KMS-11 (cell line): ENCODE data around the gene FSD1.

ENCODE experiments used
- H2AFZ ChIP-seq: fragments of 200-600 bp; sonication (generic); 2 replicates; pipeline ENCODE4 v1.6.1; 2016; ENCODE audit warnings: antibody characterized with exemption, mixed run types, low read depth
- H3K27ac ChIP-seq: fragments of 200-600 bp; sonication (generic); 2 replicates; pipeline ENCODE4 v1.6.1; 2016; ENCODE audit warnings: mild to moderate bottlenecking, mixed run types
- H3K27me3 ChIP-seq: fragments of 200-600 bp; sonication (generic); 2 replicates; pipeline ENCODE4 v1.6.1; 2017; ENCODE audit warnings: mild to moderate bottlenecking, low read depth, mixed run types, moderate library complexity; ENCODE audit not compliant: insufficient read depth
- H3K36me3 ChIP-seq: fragments of 200-600 bp; sonication (generic); 2 replicates; pipeline ENCODE4 v1.6.1; 2017; ENCODE audit warnings: mild to moderate bottlenecking, mixed run types; ENCODE audit not compliant: insufficient read depth
- H3K4me1 ChIP-seq: fragments of 200-600 bp; sonication (generic); 2 replicates; pipeline ENCODE4 v1.6.1; 2016; ENCODE audit warnings: mild to moderate bottlenecking, low read depth, mixed run types; ENCODE audit not compliant: poor library complexity, severe bottlenecking
- H3K4me2 ChIP-seq: fragments of 200-600 bp; sonication (generic); 2 replicates; pipeline ENCODE4 v1.7.0; 2016; ENCODE audit warnings: mild to moderate bottlenecking, mixed run types
- H3K4me3 ChIP-seq: fragments of 200-600 bp; sonication (generic); IDR thresholded peaks from 2 replicates; pipeline ENCODE4 v1.6.1; 2017; ENCODE audit warnings: low read depth, low read length, mixed read lengths; ENCODE audit not compliant: insufficient read depth
- H3K79me2 ChIP-seq: fragments of 200-600 bp; sonication (generic); 2 replicates; pipeline ENCODE4 v1.6.1; 2016; ENCODE audit warnings: low read depth, mixed run types; ENCODE audit not compliant: insufficient read depth
- H3K9ac ChIP-seq: fragments of 200-600 bp; sonication (generic); 2 replicates; pipeline ENCODE4 v1.6.1; 2016; ENCODE audit warnings: mild to moderate bottlenecking, mixed run types
- H4K20me1 ChIP-seq: fragments of 200-600 bp; sonication (generic); 2 replicates; pipeline ENCODE4 v1.6.1; 2016; ENCODE audit warnings: mild to moderate bottlenecking, mixed run types; ENCODE audit not compliant: insufficient read depth
- TF ChIP-seq, protein P1 (sequence below): fragments of 200-600 bp; sonication (generic); conservative IDR thresholded peaks from 2 replicates; pipeline ENCODE4 v1.6.1; 2017; ENCODE audit warnings: low read depth, mild to moderate bottlenecking, antibody characterized with exemption, low read length, moderate library complexity, mixed read lengths

The FSD1 gene

DNA sequence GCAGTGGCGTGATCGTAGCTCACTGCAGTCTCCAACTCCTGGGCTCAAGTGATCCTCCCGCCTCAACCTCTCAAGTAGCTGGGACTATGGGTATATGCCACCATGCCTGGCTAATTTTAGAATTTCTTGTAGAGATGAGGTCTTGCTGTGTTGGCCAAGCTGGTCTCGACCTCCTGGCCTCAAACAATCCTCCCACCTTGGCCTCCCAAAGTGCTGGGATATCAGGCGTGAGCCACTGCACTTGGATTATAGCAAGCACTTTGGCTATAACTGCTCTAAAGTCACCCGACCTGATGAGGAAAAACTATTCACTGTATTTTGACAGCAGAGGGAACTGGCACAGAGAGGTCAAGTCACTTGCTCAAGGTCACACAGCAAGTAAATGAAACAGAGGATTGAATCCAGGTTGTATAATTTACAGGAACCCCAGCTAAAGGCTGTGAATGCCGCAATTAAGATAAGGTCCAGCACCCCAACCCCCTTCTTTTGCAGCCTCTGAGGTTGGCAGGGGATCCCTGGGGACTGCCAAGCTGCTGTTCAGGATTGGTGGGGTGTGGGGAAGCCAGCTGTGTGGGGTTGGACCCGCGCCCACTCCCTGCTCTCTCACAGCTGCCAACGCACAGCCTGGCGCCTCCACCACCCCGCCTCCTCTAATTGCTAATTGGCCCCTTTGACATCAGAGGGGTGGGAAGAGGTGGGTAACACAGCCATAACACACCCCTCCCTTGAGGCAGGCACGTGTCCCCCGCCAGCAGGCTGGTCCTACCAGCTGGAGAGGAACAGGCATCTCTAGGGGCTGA is 8.2 kb upstream of the FSD1 start:
- TF ChIP-seq, protein P1, sequence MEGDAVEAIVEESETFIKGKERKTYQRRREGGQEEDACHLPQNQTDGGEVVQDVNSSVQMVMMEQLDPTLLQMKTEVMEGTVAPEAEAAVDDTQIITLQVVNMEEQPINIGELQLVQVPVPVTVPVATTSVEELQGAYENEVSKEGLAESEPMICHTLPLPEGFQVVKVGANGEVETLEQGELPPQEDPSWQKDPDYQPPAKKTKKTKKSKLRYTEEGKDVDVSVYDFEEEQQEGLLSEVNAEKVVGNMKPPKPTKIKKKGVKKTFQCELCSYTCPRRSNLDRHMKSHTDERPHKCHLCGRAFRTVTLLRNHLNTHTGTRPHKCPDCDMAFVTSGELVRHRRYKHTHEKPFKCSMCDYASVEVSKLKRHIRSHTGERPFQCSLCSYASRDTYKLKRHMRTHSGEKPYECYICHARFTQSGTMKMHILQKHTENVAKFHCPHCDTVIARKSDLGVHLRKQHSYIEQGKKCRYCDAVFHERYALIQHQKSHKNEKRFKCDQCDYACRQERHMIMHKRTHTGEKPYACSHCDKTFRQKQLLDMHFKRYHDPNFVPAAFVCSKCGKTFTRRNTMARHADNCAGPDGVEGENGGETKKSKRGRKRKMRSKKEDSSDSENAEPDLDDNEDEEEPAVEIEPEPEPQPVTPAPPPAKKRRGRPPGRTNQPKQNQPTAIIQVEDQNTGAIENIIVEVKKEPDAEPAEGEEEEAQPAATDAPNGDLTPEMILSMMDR, result no peak
- Histone ChIP-seq H3K36me3 (no peaks in the 10 kb centered on the region), H4K20me1 (no peaks in the 10 kb centered on the region), H3K27me3 (peaks cover 63% of the 10 kb centered on the region), H2AFZ (no peak overlapping the region), H3K9ac (no peak overlapping the region), H3K4me1 (no peaks in the 10 kb centered on the region), H3K4me2 (no peak overlapping the region), H3K4me3 (no peak overlapping the region), H3K27ac (no peak overlapping the region), H3K79me2 (no peaks in the 10 kb centered on the region)

DNA sequence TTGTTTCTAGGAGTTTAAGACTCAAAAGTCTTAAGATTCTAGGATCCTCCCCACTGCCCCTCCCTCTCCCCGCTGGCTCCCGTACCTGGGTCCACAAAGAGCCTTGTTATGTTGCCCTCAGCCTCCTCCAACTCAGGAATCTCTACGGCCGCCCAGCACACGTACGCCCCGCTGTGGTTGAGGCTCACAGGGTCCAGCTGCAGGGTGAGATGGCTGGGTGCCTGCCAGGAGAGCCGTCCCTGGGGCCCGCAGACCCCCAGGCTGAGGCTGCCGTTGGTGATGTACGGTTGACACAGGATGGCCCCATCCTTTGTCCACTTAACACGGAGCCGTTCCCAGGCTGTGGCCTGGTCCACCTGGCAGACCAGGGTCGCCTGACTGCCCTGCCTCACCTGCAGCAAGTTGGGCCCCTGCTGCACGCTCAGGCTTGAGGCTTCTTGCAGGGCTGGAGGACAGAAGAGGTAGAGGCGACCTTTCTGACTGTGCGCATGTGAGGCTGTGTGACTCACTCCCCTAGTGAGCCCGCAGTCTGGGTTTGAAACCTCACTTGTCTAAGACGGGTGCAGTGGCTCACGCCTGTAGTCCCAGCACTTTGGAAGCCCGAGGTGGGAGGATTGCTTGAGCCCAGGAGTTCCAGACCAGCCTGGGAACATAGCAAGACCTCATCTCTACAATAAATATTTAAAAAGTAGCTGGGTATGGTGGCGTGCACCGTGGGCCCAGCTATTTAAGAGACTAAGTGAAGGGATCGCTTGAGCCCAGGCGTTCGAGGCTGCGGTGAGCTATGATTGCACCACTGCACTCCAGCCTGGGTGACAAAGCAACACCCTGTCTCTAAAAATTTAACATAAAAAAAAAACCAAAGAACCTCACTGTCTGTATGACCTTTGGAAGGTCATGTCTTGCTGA is 6.2 kb upstream of the FSD1 start:
- no peaks in the 10 kb centered on the region for H3K79me2 ChIP-seq
- H3K4me3 ChIP-seq, result no peak overlapping the region
- H3K27me3 ChIP-seq, result peaks cover 46% of the 10 kb centered on the region; the same call in 1 of the 2 replicates
- H3K27ac ChIP-seq, result no peak overlapping the region
- no peak overlapping the region for H3K9ac ChIP-seq
- H4K20me1 ChIP-seq, result no peaks in the 10 kb centered on the region
- H2AFZ ChIP-seq, result no peak overlapping the region
- no peaks in the 10 kb centered on the region for H3K36me3 ChIP-seq
- H3K4me1 ChIP-seq, result no peaks in the 10 kb centered on the region
- TF ChIP-seq, protein P1, result no peak
- no peak overlapping the region for H3K4me2 ChIP-seq

DNA sequence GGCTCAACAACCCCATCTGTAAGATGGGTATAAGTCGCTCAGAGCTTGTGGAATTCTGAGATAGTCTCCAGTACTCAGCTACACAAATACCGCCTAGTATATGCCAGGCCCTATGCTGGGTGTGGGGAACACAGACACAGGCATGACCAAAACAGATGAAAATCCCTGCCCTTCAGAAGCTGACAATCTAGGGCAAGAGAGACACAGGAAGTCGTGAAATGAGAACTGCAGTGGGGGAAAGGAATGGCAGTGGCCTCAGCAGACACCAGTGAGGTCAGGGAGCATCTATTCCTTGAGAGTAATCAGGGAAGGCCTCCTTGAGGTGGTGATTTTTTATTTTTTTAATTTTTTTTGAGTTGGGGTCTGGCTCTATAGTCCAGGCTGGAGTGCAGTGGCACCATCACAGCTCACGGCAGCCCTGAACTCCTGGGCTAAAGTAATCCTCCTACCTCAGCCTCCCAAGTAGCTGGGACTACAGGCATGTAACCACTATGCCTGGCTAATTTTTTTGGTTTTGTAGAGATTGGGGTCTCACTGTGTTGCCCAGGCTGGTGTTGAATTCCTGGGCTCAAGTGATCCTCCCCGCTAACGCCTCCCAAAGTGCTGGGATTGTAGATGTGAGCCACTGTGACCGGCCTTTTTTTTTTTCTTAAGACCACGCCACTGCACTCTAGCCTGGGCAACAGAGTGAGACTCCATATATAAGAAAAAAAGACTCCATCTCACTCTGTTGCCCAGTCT is 5.4 kb upstream of the FSD1 start:
- Histone ChIP-seq H3K4me1 (no peaks in the 10 kb centered on the region), H3K9ac (no peak overlapping the region), H3K4me2 (no peak overlapping the region), H3K36me3 (no peaks in the 10 kb centered on the region), H3K27ac (no peak overlapping the region), H2AFZ (no peak overlapping the region), H3K4me3 (no peak overlapping the region), H3K27me3 (peaks cover 37% of the 10 kb centered on the region; the same call in 1 of the 2 replicates), H4K20me1 (no peaks in the 10 kb centered on the region), H3K79me2 (no peaks in the 10 kb centered on the region)
- TF ChIP-seq, protein P1, result no peak

DNA sequence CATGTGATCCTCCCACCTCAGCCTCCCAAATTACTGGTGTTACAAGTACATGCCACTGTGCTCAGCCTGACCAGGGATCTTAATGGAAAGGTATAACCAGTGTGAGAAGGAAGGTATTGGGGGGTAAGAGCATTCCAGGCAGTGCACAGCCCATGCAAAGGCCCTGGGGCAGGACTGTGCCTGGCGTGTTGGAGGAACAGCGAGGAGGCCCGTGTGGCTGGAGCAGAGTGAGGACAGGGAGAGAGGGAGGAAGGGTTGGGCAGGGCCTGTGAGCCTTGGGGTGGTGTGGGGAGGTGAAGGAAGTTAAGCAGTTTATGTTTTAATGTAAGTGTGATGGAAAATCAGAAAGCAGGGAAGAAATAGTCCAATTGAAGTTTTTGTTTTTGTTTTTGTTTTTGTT is 3.8 kb upstream of the FSD1 start:
- Histone ChIP-seq H3K9ac (no peak overlapping the region), H2AFZ (no peak overlapping the region), H3K79me2 (no peaks in the 10 kb centered on the region), H3K36me3 (no peaks in the 10 kb centered on the region), H3K27ac (no peak overlapping the region), H3K4me1 (no peaks in the 10 kb centered on the region), H3K27me3 (peaks cover 24% of the 10 kb centered on the region; the same call in 1 of the 2 replicates), H3K4me3 (no peak overlapping the region), H4K20me1 (no peaks in the 10 kb centered on the region), H3K4me2 (no peak overlapping the region)
- TF ChIP-seq, protein P1, result no peak
